Endothelial cell of umbilical vein (primary cell): ENCODE data around the gene APOL5. TPM values are rescaled to one million over a fixed set of nuclear protein-coding genes. Genes with fewer than 3 reads are reported as not detected.
A peak's percentile ranks its signal among the peaks of the same experiment; 100 is the strongest.

ENCODE experiments used
- BruUV-seq: library from RNA; stranded (reverse); fragments of 400-500 nt; replicated peaks from 2 replicates; lab custom pipeline; 2021; lab: Mats Ljungman, UMichigan
- CTCF ChIA-PET: fragments of 300-600, 350-600 bp; sonication (Branson Sonifier 250); formaldehyde crosslinking; loops from one replicate; lab custom pipeline; 2021; ENCODE audit warnings: antibody characterized with exemption, inconsistent platforms; lab: Charles Lee
- POLR2A ChIA-PET: fragments of 300-600, 350-600 bp; sonication (Branson Sonifier 250); formaldehyde crosslinking; loops from one replicate; lab custom pipeline; 2021; ENCODE audit warnings: antibody characterized with exemption, inconsistent platforms; lab: Charles Lee
- DNase-seq: peaks from one replicate; pipeline ENCODE4 v3.0.0-alpha.2; 2011; ENCODE audit warnings: low read depth, low spot score
- FAIRE-seq: peaks from 2 replicates; lab custom pipeline; 2011; peaks lifted over from hg19 to GRCh38; lab: Jason Lieb, UNC
- H2AFZ ChIP-seq: 2 replicates; pipeline ENCODE4 v1.6.0; 2012; ENCODE audit warnings: low read depth, low read length, control low read depth, inconsistent platforms
- H3K27ac ChIP-seq: 2 replicates; pipeline ENCODE4 v1.5.1; 2011; ENCODE audit warnings: low read depth, mild to moderate bottlenecking, control low read depth, low read length, moderate library complexity; ENCODE audit not compliant: insufficient read depth
- H3K27me3 ChIP-seq, 2 experiments: 2 replicates each; pipeline versions ENCODE4 v1.6.0 to v1.6.1; 2011; ENCODE audit warnings: low read length in 2 of 2, mixed read lengths in 1 of 2; ENCODE audit not compliant: control insufficient read depth in 2 of 2, insufficient read depth in 2 of 2
- H3K36me3 ChIP-seq, 2 experiments: 2 replicates in 1 of 2; 3 replicates in 1 of 2; pipeline ENCODE4 v1.5.1; 2011; ENCODE audit warnings: low read length in 2 of 2, mild to moderate bottlenecking in 1 of 2, moderate library complexity in 1 of 2; ENCODE audit not compliant: control insufficient read depth in 2 of 2, insufficient read depth in 2 of 2; ENCODE audit errors: extremely low read depth in 1 of 2
- H3K4me1 ChIP-seq: 3 replicates; pipeline ENCODE4 v1.5.1; 2011; ENCODE audit warnings: mild to moderate bottlenecking, low read length; ENCODE audit not compliant: control insufficient read depth, insufficient read depth; ENCODE audit errors: extremely low read depth
- H3K4me2 ChIP-seq: 2 replicates; pipeline ENCODE4 v1.6.1; 2011; ENCODE audit warnings: low read length, control low read depth, mixed read lengths; ENCODE audit not compliant: insufficient read depth
- H3K4me3 ChIP-seq, 3 experiments: fragments of 200-600 bp in 1 of 3; sonication (generic), shearing (Covaris generic) in 1 of 3; replicated peaks in 1 of 3; 2 replicates each; pipeline ENCODE4 v1.5.1; 2011 to 2016; ENCODE audit warnings: control low read depth in 3 of 3, low read length in 3 of 3, mild to moderate bottlenecking in 2 of 3, inconsistent platforms in 1 of 3, low read depth in 1 of 3, moderate library complexity in 1 of 3; ENCODE audit not compliant: insufficient read depth in 1 of 3
- H3K79me2 ChIP-seq: 2 replicates; pipeline ENCODE4 v1.6.0; 2012; ENCODE audit warnings: low read length, inconsistent platforms; ENCODE audit not compliant: control insufficient read depth, insufficient read depth
- H3K9ac ChIP-seq: replicated peaks from 2 replicates; pipeline ENCODE3; 2011; ENCODE audit warnings: low read length, control low read depth; ENCODE audit not compliant: insufficient read depth; ENCODE audit errors: extremely low read depth
- H3K9me1 ChIP-seq: replicated peaks from 3 replicates; pipeline ENCODE4 v1.6.0; 2011; ENCODE audit warnings: mild to moderate bottlenecking, low read length; ENCODE audit not compliant: control insufficient read depth, insufficient read depth; ENCODE audit errors: extremely low read depth
- H3K9me3 ChIP-seq: replicated peaks from 2 replicates; pipeline ENCODE4 v1.5.1; 2012; ENCODE audit warnings: low read length, inconsistent platforms; ENCODE audit not compliant: control insufficient read depth, insufficient read depth
- H4K20me1 ChIP-seq: replicated peaks from 2 replicates; pipeline ENCODE3; 2011; ENCODE audit warnings: mild to moderate bottlenecking, low read length; ENCODE audit not compliant: control insufficient read depth, insufficient read depth; ENCODE audit errors: extremely low read depth
- CTCF ChIP-seq, 2 donors: IDR thresholded peaks; 1 replicate in 1 of 2; 2 replicates in 1 of 2; pipeline ENCODE4 v1.5.1; 2011; ENCODE audit warnings: low read length in 2 of 2, mild to moderate bottlenecking in 2 of 2, moderate library complexity in 2 of 2, control low read depth in 1 of 2, inconsistent platforms in 1 of 2, low read depth in 1 of 2; ENCODE audit not compliant: insufficient read depth in 1 of 2; ENCODE audit errors: extremely low read depth in 1 of 2
- EZH2 ChIP-seq: IDR thresholded peaks from 2 replicates; pipeline ENCODE4 v1.6.1; 2012; ENCODE audit warnings: borderline replicate concordance, low read depth, mild to moderate bottlenecking, moderate library complexity, low read length, inconsistent platforms; ENCODE audit not compliant: severe bottlenecking
- GATA2 ChIP-seq: IDR thresholded peaks from 2 replicates; pipeline ENCODE4 v1.7.0; 2011; ENCODE audit warnings: low read depth, mild to moderate bottlenecking, moderate library complexity, mixed read lengths, low read length; ENCODE audit not compliant: insufficient read length, insufficient read depth
- JUN ChIP-seq: IDR thresholded peaks from 2 replicates; pipeline ENCODE4 v1.6.1; 2011; ENCODE audit warnings: borderline replicate concordance, low read depth; ENCODE audit not compliant: insufficient read length, insufficient read depth
- MAX ChIP-seq: IDR thresholded peaks from 2 replicates; pipeline ENCODE4 v1.6.1; 2011; ENCODE audit not compliant: insufficient read depth, insufficient read length
- MYC ChIP-seq: IDR thresholded peaks from one replicate; pipeline ENCODE4 v1.6.1; 2011; ENCODE audit warnings: mild to moderate bottlenecking, low read depth, low read length
- POLR2A ChIP-seq: IDR thresholded peaks from 2 replicates; pipeline ENCODE4 v1.6.1; 2012; ENCODE audit warnings: low read depth, mild to moderate bottlenecking, control low read depth, low read length
- dilution Hi-C: fragments of 300-500 bp; cut with MboI; formaldehyde crosslinking; loops from one replicate; pipeline ENCODE4 v1.15.0; 2019; ENCODE audit warnings: low sequenced_read_pairs; ENCODE audit not compliant: extremely low pct_ligation_motif_present
- intact Hi-C: fragments of 100-400 bp; cut with micrococcal nuclease; formaldehyde crosslinking; loops from one replicate; pipeline ENCODE4 v1.10.0; 2022
- polyA plus RNA-seq, 4 experiments: library from polyadenylated mRNA; depleted of rRNA in 3 of 4; stranded (reverse) in 3 of 4; unstranded in 1 of 4; fragments of >200 nt; gene quantifications; 2 replicates each; pipeline versions ENCODE4 v1.2.1 to v1.2.3, GENCODE V29; 2011 to 2012; ENCODE audit warnings: missing spikeins in 1 of 4
- total RNA-seq: library from RNA; stranded (reverse); gene quantifications from 2 replicates; pipeline ENCODE4 v1.2.3, GENCODE V29; 2021

APOL5 gene
- total and polyA plus RNA-seq, 2 donors (not counting 3 experiments of a cell fraction or from before 2014, with no cell fraction given): not detected

GRCh38 chr22:35684270-35684700 is 33.4 kb upstream of the APOL5 start:
- TF ChIP-seq JUN (no peak), MAX (no peak), GATA2 (no peak), MYC (no peak), EZH2 (no peak), POLR2A (no peak), CTCF (IDR thresholded peaks at IDR 0.05; ENCODE audit: extremely low read depth in 1 of 2, insufficient read depth in 1 of 2, low read depth in 1 of 2, low read length in 2 of 2) (peak; percentile 14 to 32)
- dilution Hi-C loops: no loop called here
- FAIRE-seq: no peak
- Histone ChIP-seq H3K36me3 (no peaks in the 10 kb centered on the region), H3K27me3 (peaks cover 2 to 7% of the 10 kb centered on the region in 2 experiments), H2AFZ (no peak overlapping the region), H3K79me2 (no peaks in the 10 kb centered on the region), H3K9ac (no peak overlapping the region), H3K4me1 (no peaks in the 10 kb centered on the region), H3K4me2 (no peak overlapping the region), H4K20me1 (no peaks in the 10 kb centered on the region), H3K4me3 (no peak overlapping the region), H3K9me1 (no peaks in the 10 kb centered on the region), H3K27ac (no peak overlapping the region), H3K9me3 (no peaks in the 10 kb centered on the region)
- DNase-seq: peak; percentile 34
- CTCF ChIA-PET: interaction anchor here (0.6 to 2.5 kb wide), 26 partner anchors 8 to 1151 kb away, joined by 3 to 20 read pairs (median 4); partner anchors contain the start of gene APOL6
- no TSS peak for BruUV-seq
- intact Hi-C loops: no loop called here
- POLR2A ChIA-PET: interaction anchor here (0.7 kb wide), 1 partner anchor 220 kb away, joined by 3 read pairs; no protein-coding TSS in a partner anchor
